ENCODE results near the gene RNFT2.
"Not testable (repeated sequence)": the region's sequence is repeated elsewhere in the genome, so short reads cannot be mapped to it uniquely, and the experiment has no call there.

The RNFT2 gene

DNA sequence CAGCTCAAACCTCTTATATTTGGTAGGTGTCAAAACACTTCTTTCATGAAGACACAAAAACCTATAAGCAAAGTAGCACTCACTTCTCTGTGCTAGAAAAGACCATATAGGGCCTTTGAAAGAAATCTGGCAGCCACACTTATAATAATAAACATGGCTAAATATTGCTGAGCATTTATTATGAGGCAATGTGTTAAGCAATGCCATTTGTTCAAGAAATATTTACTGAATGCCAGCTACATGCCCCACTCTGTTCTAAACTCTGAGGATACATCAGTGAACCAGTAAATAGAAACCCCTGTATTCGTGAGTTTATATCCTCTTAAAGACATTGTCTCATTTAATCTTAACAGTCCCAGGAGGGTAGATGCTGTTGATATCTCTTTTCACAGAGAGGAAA lies 52.0 kb downstream of the RNFT2 start:
- DNase-seq (ENCODE audit: extremely low read depth in 1 of 2, low read depth in 1 of 2): no peak

GRCh38 chr12:116792403-116792802 lies 54.3 kb downstream of the RNFT2 start:
- DNase-seq (ENCODE audit: extremely low read depth in 1 of 2, low read depth in 1 of 2): no peak

- no peak for DNase-seq (ENCODE audit: extremely low read depth in 1 of 2, low read depth in 1 of 2)
Measured at GRCh38 chr12:116794725-116795124, 56.6 kb downstream of the RNFT2 start.

- DNase-seq (ENCODE audit: extremely low read depth in 1 of 2, low read depth in 1 of 2): no peak
Measured at GRCh38 chr12:116797885-116798284, 59.8 kb downstream of the RNFT2 start.

GRCh38 chr12:116798719-116799118 lies 60.6 kb downstream of the RNFT2 start:
- DNase-seq (ENCODE audit: extremely low read depth in 1 of 2, low read depth in 1 of 2): no peak

DNA sequence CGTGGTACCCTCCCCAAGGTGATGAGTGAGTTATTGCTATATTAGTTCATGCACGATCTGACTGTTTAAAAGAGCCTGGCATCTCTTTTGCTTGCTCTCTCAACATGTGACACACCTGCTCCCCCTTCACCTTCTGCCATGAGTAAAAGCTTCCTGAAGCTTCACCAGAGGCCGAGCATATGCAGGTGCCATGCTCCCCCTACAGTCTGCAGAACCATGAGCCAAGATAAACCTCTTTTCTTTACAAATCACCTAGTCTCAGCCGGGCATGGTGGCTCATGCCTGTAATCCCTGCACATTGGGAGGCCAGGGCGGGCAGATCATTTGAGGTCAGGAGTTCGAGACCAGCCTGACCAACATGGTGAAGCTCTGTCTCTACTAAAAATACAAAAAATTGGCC lies 61.8 kb downstream of the RNFT2 start:
- DNase-seq (ENCODE audit: extremely low read depth in 1 of 2, low read depth in 1 of 2): no peak

GRCh38 chr12:116800918-116801317 lies 62.8 kb downstream of the RNFT2 start:
- DNase-seq (ENCODE audit: extremely low read depth in 1 of 2, low read depth in 1 of 2): no peak

GRCh38 chr12:116802018-116802417 lies 63.9 kb downstream of the RNFT2 start:
- no peak for DNase-seq (ENCODE audit: extremely low read depth in 1 of 2, low read depth in 1 of 2)

DNA sequence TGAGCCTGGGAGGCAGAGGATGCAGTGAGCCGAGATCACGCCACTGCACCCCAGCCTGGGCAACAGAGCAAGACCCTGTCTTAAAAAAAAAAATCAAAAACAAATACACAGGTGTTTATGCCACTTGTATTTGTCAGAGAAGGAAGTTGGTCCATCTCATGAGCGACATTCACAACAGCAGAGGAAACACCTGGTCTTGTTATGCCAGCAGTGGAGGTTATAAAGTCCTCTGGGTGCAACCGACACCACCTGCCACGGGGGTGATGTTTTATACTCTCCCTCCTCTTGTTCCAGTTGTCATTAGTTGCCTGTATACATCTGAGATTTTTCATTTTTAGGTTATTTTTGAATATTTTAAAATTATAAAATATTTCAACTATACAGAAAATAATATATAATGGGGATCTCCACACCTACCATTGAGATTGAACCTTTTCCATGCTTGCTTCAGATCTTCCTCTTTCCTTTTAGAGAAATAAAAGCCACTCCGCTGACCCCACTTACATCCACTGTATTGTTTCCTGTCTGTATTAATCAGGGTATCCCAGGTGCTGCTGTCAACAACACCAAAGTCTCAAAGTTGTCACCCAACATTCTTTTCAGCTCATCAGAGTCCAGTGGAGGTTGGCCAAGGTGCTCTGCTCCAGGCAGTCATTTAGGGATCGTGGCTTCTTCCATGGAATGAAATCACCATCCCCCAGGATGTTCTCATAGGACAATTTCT lies 65.1 kb downstream of the RNFT2 start:
- no peak for DNase-seq (ENCODE audit: extremely low read depth in 1 of 2, low read depth in 1 of 2)

- no peak for DNase-seq (ENCODE audit: extremely low read depth in 1 of 2, low read depth in 1 of 2)
Measured at GRCh38 chr12:116804051-116804450, 65.9 kb downstream of the RNFT2 start.

DNA sequence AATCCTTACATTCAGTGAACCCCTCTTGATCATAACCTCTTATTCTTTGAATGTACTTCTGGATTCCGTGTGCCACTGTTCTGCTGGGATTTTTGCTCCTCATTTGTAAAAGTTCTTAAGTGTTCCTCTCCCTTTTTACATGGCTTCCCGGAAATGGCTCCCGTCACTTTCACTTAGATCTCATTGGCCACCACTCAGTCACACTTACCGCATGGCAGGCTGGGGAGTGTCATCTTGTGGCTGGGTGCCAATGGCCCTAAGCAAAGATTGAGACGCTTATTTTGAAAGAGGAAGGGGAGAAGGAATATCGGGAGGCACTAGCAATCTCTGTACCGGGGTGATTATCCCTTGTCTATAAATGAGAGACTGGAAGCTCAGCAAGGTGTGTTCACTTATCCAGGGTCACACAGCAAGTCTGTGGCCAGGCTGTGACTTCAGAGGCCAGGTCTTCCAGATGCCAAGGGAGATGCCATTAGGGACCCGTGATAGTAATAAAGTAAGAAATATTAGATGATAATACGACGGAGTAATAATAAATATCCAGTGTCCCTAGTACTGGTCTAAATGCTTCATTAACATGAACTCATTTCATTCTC lies 68.8 kb downstream of the RNFT2 start:
- DNase-seq (ENCODE audit: extremely low read depth in 1 of 2, low read depth in 1 of 2): no peak

DNA sequence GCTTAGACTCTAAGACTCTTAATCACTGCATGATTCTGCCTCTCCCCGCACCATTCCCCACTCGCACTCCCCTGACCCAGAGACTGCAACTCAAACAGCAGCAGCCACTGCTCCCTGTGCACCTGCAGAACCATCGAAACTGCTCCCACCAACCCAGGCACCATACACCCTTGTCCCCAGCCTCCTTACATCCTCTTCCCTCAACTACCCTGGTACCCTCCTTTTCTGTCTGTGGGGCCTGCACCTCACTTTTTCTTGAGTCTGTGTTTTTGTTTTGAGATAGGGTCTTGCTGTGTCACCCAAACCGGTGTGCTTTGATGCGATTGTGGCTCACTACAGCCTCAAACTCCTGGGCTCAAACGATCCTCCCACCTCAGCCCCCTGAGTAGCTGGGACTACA lies 69.4 kb downstream of the RNFT2 start:
- DNase-seq (ENCODE audit: extremely low read depth in 1 of 2, low read depth in 1 of 2): no peak

GRCh38 chr12:116808113-116809105 lies 70.3 kb downstream of the RNFT2 start:
- DNase-seq (ENCODE audit: extremely low read depth in 1 of 2, low read depth in 1 of 2): no peak

- no peak for DNase-seq (ENCODE audit: extremely low read depth in 1 of 2, low read depth in 1 of 2)
Measured at GRCh38 chr12:116812238-116812637, 74.1 kb downstream of the RNFT2 start.

DNA sequence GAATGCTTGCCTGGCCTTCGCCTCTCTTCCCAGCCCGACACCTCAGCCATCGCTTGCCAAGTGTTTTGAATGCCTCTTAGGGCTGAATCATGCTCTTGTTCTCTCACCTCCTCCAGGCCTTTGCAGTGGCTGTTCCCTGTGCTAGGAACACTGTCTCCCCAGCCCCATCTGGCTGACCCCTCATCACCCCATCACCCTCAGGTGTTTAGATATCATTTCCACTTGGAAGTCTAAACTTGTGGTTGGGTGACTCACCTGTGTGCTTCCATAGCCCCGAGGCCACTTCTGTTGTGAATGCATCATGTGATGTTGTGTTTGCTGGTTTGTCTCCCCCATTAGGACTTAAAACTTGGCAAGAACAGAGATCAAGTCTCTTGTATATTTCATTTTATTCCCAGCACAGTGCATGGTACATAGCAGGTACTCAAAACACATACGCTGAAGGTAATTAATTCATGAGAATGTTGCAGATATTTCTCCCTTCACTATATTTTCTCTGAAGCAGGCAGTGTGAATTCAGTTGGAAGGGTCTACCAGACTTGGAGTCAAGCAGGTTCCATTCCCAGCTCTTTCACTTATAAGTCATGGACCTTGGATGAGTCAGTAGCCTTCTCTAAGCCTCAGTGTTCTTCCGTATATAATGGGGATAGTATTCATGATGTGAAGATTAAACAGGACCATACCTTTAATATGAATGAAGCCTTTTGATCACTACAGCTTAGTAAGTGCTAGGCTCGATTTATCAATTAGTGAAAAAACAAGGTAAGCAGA lies 75.3 kb downstream of the RNFT2 start:
- DNase-seq (ENCODE audit: extremely low read depth in 1 of 2, low read depth in 1 of 2): no peak

DNA sequence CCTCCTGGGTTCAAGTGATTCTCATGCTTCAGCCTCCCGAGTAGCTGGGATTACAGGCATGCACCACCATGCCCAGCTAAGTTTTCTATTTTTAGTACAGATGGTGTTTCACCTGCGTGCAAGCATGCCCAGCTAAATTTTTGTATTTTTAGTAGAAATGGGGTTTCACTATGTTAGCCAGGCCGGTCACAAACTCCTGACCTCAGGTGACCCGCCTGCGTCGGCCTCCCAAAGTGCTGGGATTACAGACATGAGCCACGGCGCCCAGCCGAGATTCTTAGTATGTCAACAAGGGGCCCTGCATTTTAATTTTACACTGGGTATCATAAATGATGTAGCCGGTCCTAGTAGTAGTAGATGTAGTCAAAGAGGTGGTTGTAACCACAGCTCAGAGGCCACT lies 76.7 kb downstream of the RNFT2 start:
- DNase-seq (ENCODE audit: extremely low read depth in 1 of 2, low read depth in 1 of 2): not testable (repeated sequence)

DNA sequence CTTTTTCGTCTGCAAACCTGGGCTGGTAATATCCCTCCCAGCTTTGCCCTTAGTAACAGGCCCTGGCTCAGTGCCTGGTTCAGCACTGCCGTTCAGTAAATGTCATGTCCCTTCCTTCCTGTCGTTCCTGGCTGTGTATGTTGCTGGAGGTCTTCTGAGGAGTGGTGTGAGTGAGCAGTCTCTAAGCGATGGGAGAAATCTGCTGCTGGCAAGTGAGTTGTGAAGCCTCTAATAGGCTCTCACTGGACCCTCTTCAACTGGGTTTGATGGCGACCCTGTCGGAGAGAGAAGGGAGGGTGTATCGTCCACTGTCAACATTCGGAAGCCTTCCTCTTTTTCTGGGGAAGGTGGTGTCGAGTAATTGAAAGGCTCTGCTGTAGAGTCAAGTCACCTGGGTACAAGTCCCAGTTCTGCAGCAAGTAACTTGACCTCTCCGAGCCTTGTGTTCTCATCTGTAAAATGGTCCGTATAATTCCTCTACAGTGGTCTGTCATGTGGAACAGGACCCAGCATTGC lies 80.3 kb downstream of the RNFT2 start:
- DNase-seq (ENCODE audit: extremely low read depth in 1 of 2, low read depth in 1 of 2): no peak

- peak; percentile 74 to 79 for DNase-seq (ENCODE audit: extremely low read depth in 1 of 2, low read depth in 1 of 2)
Measured at GRCh38 chr12:116818948-116819832, 81.1 kb downstream of the RNFT2 start.

- no peak for DNase-seq (ENCODE audit: extremely low read depth in 1 of 2, low read depth in 1 of 2)
Measured at GRCh38 chr12:116820064-116820656, 82.0 kb downstream of the RNFT2 start.

Measured in stimulated activated CD8-positive, alpha-beta memory T cell treated with anti-CD3 and anti-CD28 coated beads, Interleukin-7, amount 100 ng/mL, for 48 hours (primary cell).